ENCODE results near the gene ZSCAN26.
"Not testable (repeated sequence)": the region's sequence is repeated elsewhere in the genome, so short reads cannot be mapped to it uniquely, and the experiment has no call there.

Gene ZSCAN26

GRCh38 chr6:28257042-28257441 lies 9.9 kb upstream of the ZSCAN26 start:
- DNase-seq (ENCODE audit: low read depth) = no peak

DNA sequence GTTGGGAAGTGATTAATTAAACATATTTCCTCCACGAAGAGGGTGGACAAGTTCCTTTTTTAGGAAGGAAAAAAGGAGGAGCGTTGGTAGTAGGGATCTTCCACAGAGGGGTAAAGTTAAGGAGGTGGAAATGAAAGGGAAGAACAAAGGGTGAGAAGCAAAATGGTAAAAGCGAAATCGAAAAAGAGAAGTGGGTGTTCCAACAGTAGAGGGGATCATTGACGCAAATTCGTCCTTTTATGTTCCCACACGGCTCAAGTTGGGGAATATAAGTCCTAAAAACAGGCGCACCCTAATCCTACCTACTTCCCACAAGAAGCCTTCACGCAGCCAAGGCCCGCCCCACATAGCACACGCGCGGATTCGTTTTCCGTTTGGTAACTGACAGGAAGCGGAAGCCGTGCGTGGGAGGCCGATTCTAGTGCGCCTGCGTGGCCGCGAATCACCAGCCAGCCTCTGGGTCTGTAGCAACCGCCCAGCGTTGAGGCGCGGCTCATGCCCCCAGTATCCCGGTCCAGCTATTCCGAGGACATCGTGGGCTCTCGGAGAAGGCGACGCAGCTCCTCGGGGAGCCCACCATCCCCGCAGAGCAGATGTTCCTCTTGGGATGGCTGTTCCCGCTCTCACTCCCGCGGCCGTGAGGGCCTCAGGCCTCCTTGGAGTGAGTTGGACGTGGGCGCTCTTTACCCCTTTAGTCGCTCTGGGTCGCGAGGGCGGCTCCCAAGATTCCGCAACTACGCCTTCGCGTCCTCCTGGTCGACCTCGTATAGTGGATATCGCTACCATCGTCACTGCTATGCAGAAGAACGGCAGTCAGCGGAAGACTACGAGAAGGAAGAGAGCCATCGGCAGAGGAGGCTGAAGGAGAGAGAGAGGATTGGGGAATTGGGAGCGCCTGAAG lies 7.8 kb upstream of the ZSCAN26 start, which contains the start of gene NKAPL:
NKAPL (plus strand) TSS at position 421 of the 901 bp plus-strand sequence; CDS start at position 496, 75 bp downstream.
- peak; percentile 48 for DNase-seq (ENCODE audit: low read depth)

GRCh38 chr6:28263922-28264321 lies 3.0 kb upstream of the ZSCAN26 start:
- no peak for DNase-seq (ENCODE audit: low read depth)

GRCh38 chr6:28264834-28265401 lies 2.0 kb upstream of the ZSCAN26 start:
- no peak for DNase-seq (ENCODE audit: low read depth)

DNA sequence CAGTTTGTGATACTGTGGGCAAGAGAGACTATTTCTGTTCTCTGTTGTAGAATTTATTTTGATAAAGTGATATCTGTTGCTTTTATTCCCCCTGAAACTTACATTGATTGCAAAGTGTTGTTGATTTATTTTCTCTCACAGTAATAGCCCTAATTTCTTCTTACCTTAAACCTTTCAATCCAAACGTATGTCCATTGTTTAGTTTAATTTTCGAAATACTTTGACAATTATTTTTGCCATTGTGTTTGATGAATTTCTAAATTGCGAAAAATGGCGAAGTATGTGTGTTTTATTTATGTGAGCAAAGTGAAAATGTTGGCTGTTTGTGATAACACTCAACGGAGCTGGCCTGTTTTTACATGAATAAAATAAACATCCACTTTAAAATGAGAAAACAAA lies 381 bp upstream of the ZSCAN26 start:
- DNase-seq (ENCODE audit: low read depth) = no peak

GRCh38 chr6:28267695-28268059 lies 734 bp downstream of the ZSCAN26 start:
- DNase-seq (ENCODE audit: low read depth) = no peak

- no peak for DNase-seq (ENCODE audit: low read depth)
These were observed 2.5 kb downstream of the ZSCAN26 start for GRCh38 chr6:28269492-28269891.

GRCh38 chr6:28274888-28275287 lies 7.9 kb downstream of the ZSCAN26 start:
- DNase-seq (ENCODE audit: low read depth) = no peak

DNA sequence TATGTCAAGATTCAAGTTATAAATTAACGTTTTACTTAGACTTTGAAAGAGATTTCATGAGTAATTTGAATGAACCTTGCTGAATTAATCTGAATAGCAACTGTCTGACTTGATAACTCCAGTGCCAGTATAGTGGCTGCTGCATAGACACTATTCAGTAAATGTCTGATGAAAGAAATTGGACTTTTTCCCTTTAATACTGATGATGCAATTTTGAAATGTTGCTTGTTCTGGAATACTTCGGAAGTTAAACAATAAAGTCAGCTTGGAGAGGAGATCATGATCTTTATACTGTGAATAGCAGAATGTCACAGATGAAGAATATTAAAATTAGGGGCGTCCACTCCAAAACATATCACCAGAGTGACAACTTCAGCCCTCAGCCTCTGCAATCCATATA lies 10.8 kb downstream of the ZSCAN26 start:
- no peak for DNase-seq (ENCODE audit: low read depth)

- no peak for DNase-seq (ENCODE audit: low read depth)
These were observed 13.8 kb downstream of the ZSCAN26 start for GRCh38 chr6:28280595-28281287.

- peak; percentile 65 for DNase-seq (ENCODE audit: low read depth)
These were observed 14.5 kb downstream of the ZSCAN26 start, which contains the start of gene PGBD1 for GRCh38 chr6:28281288-28282064. TSS of gene PGBD1 (plus strand) at chr6:28281572. CDS start at chr6:28283814, 2,242 bp downstream.

DNA sequence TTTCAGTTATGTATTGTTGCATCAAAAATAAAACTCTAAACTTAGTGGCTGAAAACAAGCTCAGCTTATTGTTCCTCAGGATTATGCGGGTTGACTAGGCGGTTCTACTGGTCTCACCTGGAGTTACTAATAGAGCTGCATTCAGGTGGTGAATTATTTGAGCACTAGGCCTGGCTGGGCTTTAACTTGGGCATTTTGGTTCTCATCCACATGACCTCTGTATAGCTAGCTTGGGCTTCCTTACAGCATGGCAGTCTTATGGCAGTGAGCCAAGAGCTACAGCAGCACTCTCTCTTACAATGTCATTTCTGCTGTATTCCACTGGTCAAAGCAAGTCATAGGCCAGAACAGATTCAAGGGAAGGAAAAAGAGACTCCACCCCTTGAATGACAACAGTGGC lies 16.0 kb downstream of the ZSCAN26 start:
- no peak for DNase-seq (ENCODE audit: low read depth)

DNA sequence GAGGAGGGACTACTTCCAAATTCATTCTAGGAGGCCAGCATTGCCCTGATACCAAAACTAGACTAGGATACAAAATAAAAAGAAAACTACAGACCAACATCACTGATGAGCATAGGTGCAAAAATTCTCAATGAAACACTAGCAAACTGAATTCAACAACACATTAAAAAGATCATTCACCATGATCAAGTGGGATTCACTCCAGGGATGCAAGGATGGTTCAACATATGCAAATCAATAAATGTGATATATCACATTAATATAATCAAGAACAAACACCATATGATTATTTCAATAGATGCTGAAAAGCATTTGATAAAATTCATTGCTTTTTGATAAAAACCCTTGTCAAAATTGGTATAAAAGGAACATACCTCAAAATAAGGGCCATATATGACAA lies 24.6 kb downstream of the ZSCAN26 start:
- no peak for DNase-seq (ENCODE audit: low read depth)

GRCh38 chr6:28295326-28295725 lies 28.4 kb downstream of the ZSCAN26 start:
- DNase-seq (ENCODE audit: low read depth) = no peak

GRCh38 chr6:28296520-28297060 lies 29.6 kb downstream of the ZSCAN26 start:
- no peak for DNase-seq (ENCODE audit: low read depth)

DNA sequence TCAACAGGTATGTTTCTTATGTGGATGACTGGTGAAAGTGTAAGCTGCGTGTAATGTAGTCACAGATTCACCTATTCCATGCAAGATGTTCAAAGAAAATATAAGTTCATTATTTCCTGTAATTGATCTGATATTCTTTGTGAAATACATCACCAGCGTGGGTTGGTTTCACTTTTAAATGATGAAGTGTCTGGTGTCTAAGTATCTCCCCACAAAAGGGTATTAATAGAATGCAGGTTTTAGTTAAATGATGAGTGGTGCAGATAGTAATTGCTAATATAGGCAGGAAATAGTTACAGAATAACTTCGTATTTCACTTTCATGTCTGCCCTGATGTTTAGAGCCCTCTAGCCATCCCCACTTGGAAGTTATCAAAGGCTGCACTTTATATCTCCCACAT lies 36.6 kb downstream of the ZSCAN26 start:
- DNase-seq (ENCODE audit: low read depth) = no peak

- not testable (repeated sequence) for DNase-seq (ENCODE audit: low read depth)
These were observed 39.4 kb downstream of the ZSCAN26 start for GRCh38 chr6:28306363-28306762.

DNA sequence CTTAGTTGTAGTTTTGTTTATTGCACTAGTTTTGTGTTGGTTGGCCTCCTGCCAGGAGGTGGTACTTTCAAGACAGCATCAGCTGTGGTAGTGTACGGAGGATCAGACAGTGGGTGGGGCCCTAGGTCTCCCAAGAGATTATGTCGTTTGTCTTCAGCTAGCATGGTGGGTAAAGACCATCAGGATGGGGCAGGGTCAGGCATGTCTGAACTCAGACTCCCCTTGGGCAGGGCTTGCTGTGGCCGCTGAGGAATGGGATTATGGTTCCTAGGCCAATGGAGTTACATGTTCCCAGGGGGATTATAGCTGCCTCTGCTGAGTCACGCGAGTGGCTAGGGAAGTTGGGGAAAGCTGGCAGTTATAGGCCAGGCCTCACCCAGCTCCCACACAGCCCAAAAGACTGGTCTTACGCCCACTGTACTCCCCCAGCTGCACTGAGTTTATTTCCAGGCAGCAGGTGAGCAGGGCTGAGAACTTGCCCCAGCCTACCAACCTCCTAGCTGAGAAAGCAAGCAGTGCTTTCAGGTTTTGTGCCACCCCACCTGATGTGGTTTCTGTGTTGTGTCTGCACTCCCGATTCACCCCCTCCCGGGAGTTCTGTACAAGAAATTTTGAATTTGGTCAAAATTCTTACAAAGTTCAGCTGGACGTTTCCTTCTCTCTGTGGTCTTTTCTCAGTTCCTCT lies 44.3 kb downstream of the ZSCAN26 start:
- no peak for DNase-seq (ENCODE audit: low read depth)

DNA sequence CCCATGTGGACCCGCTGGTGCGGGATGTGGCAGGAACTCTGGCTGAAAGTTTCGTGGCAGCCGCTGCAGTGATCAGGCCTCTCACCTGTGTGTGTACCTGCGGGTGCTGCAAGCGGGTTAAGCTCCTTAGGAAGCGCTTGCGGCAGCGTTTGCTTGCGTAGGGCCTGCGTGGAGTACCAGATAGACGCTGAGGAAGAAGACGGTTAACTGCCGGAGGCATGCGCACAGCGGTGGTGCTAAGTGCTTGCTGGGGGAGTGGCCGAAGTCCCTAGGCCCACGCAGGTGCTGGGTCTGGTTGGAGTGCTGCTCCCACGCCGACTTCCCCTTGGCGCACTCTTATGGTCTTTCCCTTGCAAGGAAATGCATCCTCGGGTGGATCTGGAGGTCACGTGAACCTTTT lies 46.0 kb downstream of the ZSCAN26 start:
- no peak for DNase-seq (ENCODE audit: low read depth)

DNA sequence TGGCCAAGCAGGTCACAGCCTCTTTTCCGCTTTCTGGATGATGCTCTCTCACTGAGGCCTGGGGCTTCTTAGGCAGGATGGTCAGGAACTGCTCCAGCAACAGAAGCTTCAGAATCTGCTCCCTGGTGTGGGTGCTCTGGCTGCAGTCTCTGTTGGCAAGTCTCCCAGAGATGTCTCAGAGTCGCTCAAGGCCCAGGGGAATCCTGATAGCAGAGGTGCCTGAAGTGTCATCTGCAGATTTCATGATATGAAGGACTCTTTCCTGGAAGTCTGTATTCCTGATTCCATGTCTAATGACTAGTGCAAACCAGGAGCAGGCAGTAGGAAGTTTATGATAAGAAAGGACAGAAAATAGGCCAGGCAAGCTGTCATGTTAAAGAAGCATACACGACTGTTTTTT lies 48.7 kb downstream of the ZSCAN26 start:
- no peak for DNase-seq (ENCODE audit: low read depth)

- DNase-seq (ENCODE audit: low read depth) = not testable (repeated sequence)
These were observed 50.9 kb downstream of the ZSCAN26 start for GRCh38 chr6:28317866-28318265.
